GM12891 (cell line): ENCODE results near the gene MET.
A peak's percentile ranks its signal among the peaks of the same experiment; 100 is the strongest.

Experiments
- DNase-seq: peaks from one replicate; pipeline ENCODE4 v3.0.0; 2011; ENCODE audit warnings: low spot score; ENCODE audit not compliant: insufficient read length
- FAIRE-seq: peaks from 2 replicates; lab custom pipeline; 2011; peaks lifted over from hg19 to GRCh38; lab: Jason Lieb, UNC
- PAX5 ChIP-seq: IDR thresholded peaks from 2 replicates; pipeline ENCODE4 v1.6.1; 2011; ENCODE audit warnings: low read length, moderate library complexity, mild to moderate bottlenecking; ENCODE audit not compliant: insufficient read depth, severe bottlenecking
- POLR2A ChIP-seq: IDR thresholded peaks from 2 replicates; pipeline ENCODE4 v1.6.1; 2011; ENCODE audit warnings: low read depth, low read length, control low read depth
- POLR2AphosphoS5 ChIP-seq: IDR thresholded peaks from 2 replicates; pipeline ENCODE4 v1.6.1; 2011; ENCODE audit warnings: low read depth, low read length, control low read depth
- POU2F2 ChIP-seq: IDR thresholded peaks from 2 replicates; pipeline ENCODE4 v1.6.1; 2011; ENCODE audit warnings: low read depth, mild to moderate bottlenecking, control low read depth, low read length, moderate library complexity
- SPI1 ChIP-seq: IDR thresholded peaks from 2 replicates; pipeline ENCODE4 v1.6.1; 2011; ENCODE audit warnings: low read depth, low read length, control low read depth
- TAF1 ChIP-seq: IDR thresholded peaks from 2 replicates; pipeline ENCODE4 v1.6.1; 2011; ENCODE audit warnings: low read depth, low read length, control low read depth

MET gene

GRCh38 chr7:116781584-116781983, 109.6 kb downstream of the MET start:
- DNase-seq (no peak), FAIRE-seq (no peak)
- TF ChIP-seq SPI1 (no peak), TAF1 (no peak), POLR2A (no peak), POLR2AphosphoS5 (no peak)

- no peak for TF ChIP-seq POLR2A
- TF ChIP-seq SPI1 = no peak
- TF ChIP-seq POU2F2 = no peak
- no peak for TF ChIP-seq PAX5
- no peak for DNase-seq
- no peak for FAIRE-seq
Measured at GRCh38 chr7:116782177-116782711, 110.2 kb downstream of the MET start.

- DNase-seq = no peak
- TF ChIP-seq POLR2A (no peak), POLR2AphosphoS5 (no peak)
- FAIRE-seq = no peak
Measured at GRCh38 chr7:116783666-116784318, 111.8 kb downstream of the MET start.

- TF ChIP-seq POU2F2 (no peak), PAX5 (no peak), SPI1 (no peak), TAF1 (no peak), POLR2A (no peak), POLR2AphosphoS5 (no peak)
- DNase-seq = no peak
- FAIRE-seq = no peak
Measured at GRCh38 chr7:116784647-116785046, 112.7 kb downstream of the MET start.

- DNase-seq = no peak
- no peak for FAIRE-seq
- no peak for TF ChIP-seq PAX5
- no peak for TF ChIP-seq POU2F2
- no peak for TF ChIP-seq TAF1
- no peak for TF ChIP-seq POLR2A
Measured at GRCh38 chr7:116785843-116786242, 113.8 kb downstream of the MET start.

GRCh38 chr7:116786791-116787443, 114.9 kb downstream of the MET start:
- FAIRE-seq = peak; percentile 64
- DNase-seq = peak; percentile 42
- no peak for TF ChIP-seq POLR2A
- TF ChIP-seq SPI1 = peak; percentile 97

- TF ChIP-seq TAF1 (no peak), POLR2AphosphoS5 (no peak), POU2F2 (no peak), POLR2A (no peak), PAX5 (no peak), SPI1 (no peak)
- FAIRE-seq (no peak), DNase-seq (no peak)
Measured at GRCh38 chr7:116787881-116788280, 115.9 kb downstream of the MET start.

GRCh38 chr7:116788572-116789197, 116.7 kb downstream of the MET start:
- TF ChIP-seq POU2F2 (no peak), POLR2AphosphoS5 (no peak), TAF1 (no peak), POLR2A (no peak), PAX5 (no peak), SPI1 (no peak)
- DNase-seq (no peak), FAIRE-seq (no peak)

GRCh38 chr7:116790025-116790424, 118.0 kb downstream of the MET start:
- no peak for FAIRE-seq
- TF ChIP-seq TAF1 (no peak), POLR2AphosphoS5 (no peak), POU2F2 (no peak), PAX5 (no peak), SPI1 (no peak), POLR2A (no peak)
- DNase-seq = no peak

- TF ChIP-seq POLR2A (no peak), TAF1 (no peak), POLR2AphosphoS5 (no peak), SPI1 (no peak), POU2F2 (no peak), PAX5 (no peak)
- DNase-seq (no peak), FAIRE-seq (no peak)
Measured at GRCh38 chr7:116792813-116793212, 120.8 kb downstream of the MET start.
